ENCODE results near the gene UBR3.

UBR3 gene

GRCh38 chr2:170077830-170078569 lies 250.7 kb downstream of the UBR3 start:
- Mint-ChIP-seq H3K36me3 (ENCODE audit: low read depth) (peaks cover 13% of the 10 kb centered on the region), H3K4me1 (ENCODE audit: low read depth) (peaks cover 4% of the 10 kb centered on the region), H3K9me3 (no peaks in the 10 kb centered on the region), H3K4me3 (no peak overlapping the region), H3K27ac (no peak overlapping the region), H3K27me3 (ENCODE audit: low read depth) (no peaks in the 10 kb centered on the region)

- Mint-ChIP-seq H3K9me3 (no peaks in the 10 kb centered on the region), H3K27ac (no peak overlapping the region), H3K36me3 (ENCODE audit: low read depth) (no peaks in the 10 kb centered on the region), H3K4me3 (no peak overlapping the region), H3K27me3 (ENCODE audit: low read depth) (no peaks in the 10 kb centered on the region), H3K4me1 (ENCODE audit: low read depth) (no peaks in the 10 kb centered on the region)
Observed at GRCh38 chr2:170084820-170085491, 257.7 kb downstream of the UBR3 start.

GRCh38 chr2:170086117-170086688 lies 258.9 kb downstream of the UBR3 start:
- no peak overlapping the region for H3K4me3 Mint-ChIP-seq
- H3K9me3 Mint-ChIP-seq: no peaks in the 10 kb centered on the region
- H3K27ac Mint-ChIP-seq: no peak overlapping the region
- H3K27me3 Mint-ChIP-seq (ENCODE audit: low read depth): peaks cover 6% of the 10 kb centered on the region
- H3K4me1 Mint-ChIP-seq (ENCODE audit: low read depth): no peaks in the 10 kb centered on the region
- no peaks in the 10 kb centered on the region for H3K36me3 Mint-ChIP-seq (ENCODE audit: low read depth)

GRCh38 chr2:170086751-170087412 lies 259.6 kb downstream of the UBR3 start:
- Mint-ChIP-seq H3K27me3 (ENCODE audit: low read depth) (peaks cover 6% of the 10 kb centered on the region), H3K36me3 (ENCODE audit: low read depth) (no peaks in the 10 kb centered on the region), H3K4me3 (no peak overlapping the region), H3K9me3 (no peaks in the 10 kb centered on the region), H3K4me1 (ENCODE audit: low read depth) (no peaks in the 10 kb centered on the region), H3K27ac (no peak overlapping the region)

GRCh38 chr2:170087413-170087793 lies 260.1 kb downstream of the UBR3 start:
- no peak overlapping the region for H3K27ac Mint-ChIP-seq
- H3K4me1 Mint-ChIP-seq (ENCODE audit: low read depth): no peaks in the 10 kb centered on the region
- peaks cover 6% of the 10 kb centered on the region for H3K27me3 Mint-ChIP-seq (ENCODE audit: low read depth)
- H3K9me3 Mint-ChIP-seq: no peaks in the 10 kb centered on the region
- H3K4me3 Mint-ChIP-seq: no peak overlapping the region
- no peaks in the 10 kb centered on the region for H3K36me3 Mint-ChIP-seq (ENCODE audit: low read depth)

- no peaks in the 10 kb centered on the region for H3K9me3 Mint-ChIP-seq
- no peak overlapping the region for H3K4me3 Mint-ChIP-seq
- H3K27me3 Mint-ChIP-seq (ENCODE audit: low read depth): peaks cover 9% of the 10 kb centered on the region
- no peaks in the 10 kb centered on the region for H3K4me1 Mint-ChIP-seq (ENCODE audit: low read depth)
- no peaks in the 10 kb centered on the region for H3K36me3 Mint-ChIP-seq (ENCODE audit: low read depth)
- no peak overlapping the region for H3K27ac Mint-ChIP-seq
Observed at GRCh38 chr2:170088776-170089175, 261.5 kb downstream of the UBR3 start.

- no peaks in the 10 kb centered on the region for H3K4me1 Mint-ChIP-seq (ENCODE audit: low read depth)
- H3K36me3 Mint-ChIP-seq (ENCODE audit: low read depth): no peaks in the 10 kb centered on the region
- H3K27me3 Mint-ChIP-seq (ENCODE audit: low read depth): peaks cover 9% of the 10 kb centered on the region
- no peak overlapping the region for H3K4me3 Mint-ChIP-seq
- no peaks in the 10 kb centered on the region for H3K9me3 Mint-ChIP-seq
- H3K27ac Mint-ChIP-seq: no peak overlapping the region
Observed at GRCh38 chr2:170090229-170090628, 263.0 kb downstream of the UBR3 start.

GRCh38 chr2:170091436-170091835 lies 264.2 kb downstream of the UBR3 start:
- Mint-ChIP-seq H3K9me3 (no peaks in the 10 kb centered on the region), H3K4me3 (no peak overlapping the region), H3K27me3 (ENCODE audit: low read depth) (peaks cover 9% of the 10 kb centered on the region), H3K4me1 (ENCODE audit: low read depth) (no peaks in the 10 kb centered on the region), H3K27ac (no peak overlapping the region), H3K36me3 (ENCODE audit: low read depth) (no peaks in the 10 kb centered on the region)

- H3K36me3 Mint-ChIP-seq (ENCODE audit: low read depth): no peaks in the 10 kb centered on the region
- H3K4me3 Mint-ChIP-seq: no peak overlapping the region
- H3K9me3 Mint-ChIP-seq: no peaks in the 10 kb centered on the region
- H3K4me1 Mint-ChIP-seq (ENCODE audit: low read depth): no peaks in the 10 kb centered on the region
- H3K27ac Mint-ChIP-seq: no peak overlapping the region
- H3K27me3 Mint-ChIP-seq (ENCODE audit: low read depth): peaks cover 9% of the 10 kb centered on the region
Observed at GRCh38 chr2:170092436-170093060, 265.3 kb downstream of the UBR3 start.

GRCh38 chr2:170095380-170095779 lies 268.1 kb downstream of the UBR3 start:
- H3K9me3 Mint-ChIP-seq: no peaks in the 10 kb centered on the region
- H3K27ac Mint-ChIP-seq: no peak overlapping the region
- H3K36me3 Mint-ChIP-seq (ENCODE audit: low read depth): no peaks in the 10 kb centered on the region
- peaks cover 11% of the 10 kb centered on the region for H3K27me3 Mint-ChIP-seq (ENCODE audit: low read depth)
- no peaks in the 10 kb centered on the region for H3K4me1 Mint-ChIP-seq (ENCODE audit: low read depth)
- no peak overlapping the region for H3K4me3 Mint-ChIP-seq

GRCh38 chr2:170098626-170099312 lies 271.5 kb downstream of the UBR3 start:
- Mint-ChIP-seq H3K27ac (no peak overlapping the region), H3K4me1 (ENCODE audit: low read depth) (no peaks in the 10 kb centered on the region), H3K27me3 (ENCODE audit: low read depth) (peaks cover 7% of the 10 kb centered on the region), H3K4me3 (no peak overlapping the region), H3K36me3 (ENCODE audit: low read depth) (no peaks in the 10 kb centered on the region), H3K9me3 (no peaks in the 10 kb centered on the region)

GRCh38 chr2:170101789-170102188 lies 274.5 kb downstream of the UBR3 start:
- Mint-ChIP-seq H3K36me3 (ENCODE audit: low read depth) (no peaks in the 10 kb centered on the region), H3K4me1 (ENCODE audit: low read depth) (no peaks in the 10 kb centered on the region), H3K4me3 (no peak overlapping the region), H3K27me3 (ENCODE audit: low read depth) (peaks cover 7% of the 10 kb centered on the region), H3K27ac (no peak overlapping the region), H3K9me3 (no peaks in the 10 kb centered on the region)

GRCh38 chr2:170106102-170106840 lies 279.0 kb downstream of the UBR3 start:
- Mint-ChIP-seq H3K4me3 (no peak overlapping the region), H3K36me3 (ENCODE audit: low read depth) (no peaks in the 10 kb centered on the region), H3K27me3 (ENCODE audit: low read depth) (no peaks in the 10 kb centered on the region), H3K27ac (no peak overlapping the region), H3K4me1 (ENCODE audit: low read depth) (no peaks in the 10 kb centered on the region), H3K9me3 (no peaks in the 10 kb centered on the region)
